ENCODE data around the gene KIAA0586.
"Not testable (repeated sequence)": the region's sequence is repeated elsewhere in the genome, so short reads cannot be mapped to it uniquely, and the experiment has no call there.

KIAA0586 gene

DNA sequence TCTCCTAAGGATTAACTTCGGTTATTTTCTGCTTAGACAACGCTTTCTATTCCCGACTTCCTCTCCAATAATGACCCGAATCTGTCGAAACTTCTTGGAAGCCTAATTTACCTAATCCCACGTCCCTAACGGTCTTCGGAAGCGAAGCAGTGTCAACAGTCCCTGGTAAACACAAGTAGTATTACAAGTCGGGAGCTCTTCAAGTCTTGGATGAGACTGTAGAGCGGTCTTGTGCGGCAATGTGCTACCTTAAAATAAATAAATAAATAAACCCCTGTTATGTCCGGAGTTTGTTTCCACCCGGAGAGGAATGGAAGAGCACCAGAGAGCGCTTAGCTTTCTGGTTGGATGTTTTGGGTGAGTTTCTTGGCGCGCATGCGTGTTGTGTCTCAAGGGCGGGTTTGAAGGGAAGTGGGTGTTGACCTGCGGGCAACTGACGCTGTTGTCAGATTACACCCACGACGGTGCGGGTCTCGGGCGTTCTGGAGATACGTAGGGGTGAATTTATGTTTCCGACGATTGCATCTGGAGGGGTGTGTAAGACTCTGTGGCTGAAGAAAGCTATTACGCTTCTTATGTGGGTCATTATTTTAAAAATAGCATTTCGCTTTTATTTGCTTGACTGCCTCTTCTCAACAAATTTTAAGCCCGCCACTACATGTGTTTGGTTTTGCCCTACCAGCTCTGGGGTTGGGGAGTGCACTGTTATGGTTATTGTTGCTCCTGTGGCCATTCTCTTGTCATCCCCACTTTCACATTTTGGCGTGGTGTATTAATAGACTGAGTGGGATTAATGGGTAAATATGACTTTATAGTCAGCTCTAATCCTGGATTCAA is at the start of gene KIAA0586, which contains the start of gene TIMM9:
TSS of gene KIAA0586 (plus strand) at position 439 of the 837 bp plus-strand sequence. CDS start 546 bp downstream, outside the sequence.
TSS of gene TIMM9 (minus strand) at position 251 of the 837 bp plus-strand sequence. CDS start 15,586 bp downstream, outside the sequence.
- peak; percentile 94 to 97 for DNase-seq

DNA sequence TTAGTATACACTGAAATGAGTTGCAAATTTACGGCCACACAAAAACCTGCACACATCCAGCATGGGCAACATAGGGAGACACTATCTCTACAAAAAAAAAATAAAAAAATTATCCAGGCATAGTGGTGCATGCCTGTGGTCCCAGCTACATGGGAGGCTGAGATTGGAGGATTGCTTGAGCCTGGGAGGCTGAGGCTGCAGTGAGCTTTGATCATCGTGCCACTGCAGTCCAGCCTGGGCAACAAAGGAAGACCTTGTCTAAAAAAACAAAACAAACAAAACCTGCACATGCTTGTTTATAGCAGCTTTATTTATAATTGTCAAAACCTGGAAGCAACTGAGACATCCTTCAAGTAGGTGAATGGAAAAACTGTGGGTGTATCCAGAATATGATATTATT is 36.7 kb upstream of the KIAA0586 start:
- DNase-seq: no peak

DNA sequence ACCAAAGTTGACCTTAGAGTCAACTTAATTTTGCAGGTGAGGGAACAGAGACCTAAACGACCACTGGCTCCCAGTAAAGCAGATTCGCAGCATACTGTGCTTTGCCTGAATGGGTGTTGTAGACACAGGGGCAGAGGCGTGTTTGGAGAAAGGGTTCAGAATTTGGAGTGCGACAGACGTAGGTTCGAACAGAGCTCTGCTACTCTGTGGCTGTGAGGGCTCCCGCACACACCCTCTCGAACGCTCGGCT is 32.0 kb upstream of the KIAA0586 start:
- DNase-seq: no peak

DNA sequence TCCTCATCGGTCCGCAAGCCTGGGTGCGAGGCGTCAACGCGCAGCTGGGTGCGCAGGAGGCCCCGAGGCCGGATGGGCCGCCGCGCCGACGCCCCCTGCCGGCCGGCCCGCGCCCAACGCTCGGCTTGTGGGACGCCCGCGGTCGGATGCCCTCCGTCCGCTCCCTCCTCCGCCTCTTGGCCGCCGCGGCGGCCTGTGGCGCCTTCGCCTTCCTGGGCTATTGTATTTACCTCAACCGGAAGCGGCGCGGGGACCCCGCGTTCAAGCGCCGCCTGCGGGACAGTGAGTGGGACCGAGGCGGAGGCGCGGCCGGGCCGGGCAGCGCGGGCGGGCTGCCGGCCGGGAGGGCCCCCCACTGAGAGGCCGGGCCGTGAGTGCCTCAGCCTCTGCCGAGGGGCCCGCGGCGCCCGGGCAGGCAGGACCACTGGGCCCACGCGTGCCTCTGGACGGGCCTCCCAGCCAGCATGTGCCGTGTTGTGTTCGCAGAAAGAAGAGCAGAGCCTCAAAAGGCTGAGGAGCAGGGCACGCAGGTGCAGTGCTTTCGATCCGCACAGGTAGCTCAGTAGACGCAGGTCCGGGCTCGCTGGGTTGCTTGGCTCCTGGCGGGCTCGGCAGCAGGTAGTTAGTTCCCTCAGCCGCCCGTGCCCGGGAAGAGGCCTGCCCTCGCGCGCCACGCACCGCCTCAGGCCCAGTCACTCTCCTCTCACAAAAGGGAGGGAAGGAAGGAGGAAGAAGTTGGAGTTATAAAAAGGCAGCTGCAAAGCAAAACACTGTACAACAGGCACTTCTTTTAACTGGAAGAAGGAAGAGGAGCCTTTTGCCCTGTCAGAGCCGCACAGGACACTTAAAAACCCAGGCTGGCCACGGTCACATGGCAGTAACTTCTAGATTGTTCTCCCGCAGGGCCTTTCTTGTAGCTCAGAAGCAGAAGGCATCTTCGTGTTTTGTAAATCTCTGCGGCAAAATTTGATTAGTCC is 31.4 kb upstream of the KIAA0586 start, which contains the start of gene TOMM20L:
TSS of gene TOMM20L (plus strand) at position 119 of the 977 bp plus-strand sequence. CDS start at position 147, 28 bp downstream.
- DNase-seq: peak; percentile 64 to 67

- no peak for DNase-seq
Measured at GRCh38 chr14:58397156-58397555, 30.4 kb upstream of the KIAA0586 start.

- no peak for DNase-seq
Measured at GRCh38 chr14:58398495-58398894, 29.0 kb upstream of the KIAA0586 start.

DNA sequence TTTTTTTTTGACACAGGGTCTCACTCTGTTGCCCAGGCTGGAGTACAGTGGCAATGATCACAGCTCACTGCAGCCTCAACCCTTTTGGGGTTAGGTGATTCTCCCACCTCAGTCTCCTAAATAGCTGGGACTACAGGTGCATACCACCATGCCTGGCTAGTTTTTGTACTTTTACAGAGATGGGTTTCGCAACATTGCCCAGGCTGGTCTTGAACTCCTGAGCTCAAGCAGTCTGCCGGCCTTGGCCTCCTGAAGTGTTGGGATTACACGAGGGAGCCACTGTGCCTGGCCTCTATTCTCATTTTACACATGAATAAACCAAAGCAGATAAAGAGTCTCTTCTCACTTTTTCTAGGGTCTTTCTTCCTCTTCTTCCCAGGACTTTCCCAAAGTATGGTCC is 28.6 kb upstream of the KIAA0586 start:
- no peak for DNase-seq

- DNase-seq: no peak
Measured at GRCh38 chr14:58401587-58401986, 25.9 kb upstream of the KIAA0586 start.

DNA sequence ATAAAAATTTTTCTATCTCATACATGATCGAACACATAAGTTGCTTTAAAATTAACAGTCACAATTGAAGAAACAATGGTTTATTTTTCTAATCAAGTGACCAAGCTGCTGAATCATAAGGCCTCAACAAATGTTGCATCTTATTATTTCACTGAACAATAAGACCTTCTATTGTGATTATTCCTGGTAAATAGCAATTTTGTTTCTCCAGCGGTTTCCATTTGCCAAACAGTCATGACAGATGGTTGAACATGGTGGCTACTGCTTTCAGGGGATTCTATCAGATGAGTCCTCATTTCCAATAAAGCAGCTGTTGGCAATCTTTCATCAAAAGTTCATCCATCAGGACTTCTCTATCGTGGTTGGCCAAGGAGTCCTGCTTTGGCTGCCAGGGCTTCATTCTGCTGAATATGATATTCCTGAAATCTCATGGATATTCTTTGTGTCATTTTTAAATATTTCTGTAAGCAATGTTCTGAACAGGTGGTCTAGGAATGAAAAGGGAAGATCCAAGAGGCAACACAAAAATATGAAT is 18.8 kb upstream of the KIAA0586 start:
- DNase-seq: no peak

- DNase-seq: no peak
Measured at GRCh38 chr14:58414845-58415244, 12.7 kb upstream of the KIAA0586 start.

- no peak for DNase-seq
Measured at GRCh38 chr14:58415636-58416547, 11.6 kb upstream of the KIAA0586 start.

- not testable (repeated sequence) for DNase-seq
Measured at GRCh38 chr14:58416934-58417333, 10.6 kb upstream of the KIAA0586 start.

- DNase-seq: peak; percentile 53 to 60
Measured at GRCh38 chr14:58426670-58427280, 744 bp upstream of the KIAA0586 start.

GRCh38 chr14:58428118-58428683 is 682 bp downstream of the KIAA0586 start:
- DNase-seq: no peak

DNA sequence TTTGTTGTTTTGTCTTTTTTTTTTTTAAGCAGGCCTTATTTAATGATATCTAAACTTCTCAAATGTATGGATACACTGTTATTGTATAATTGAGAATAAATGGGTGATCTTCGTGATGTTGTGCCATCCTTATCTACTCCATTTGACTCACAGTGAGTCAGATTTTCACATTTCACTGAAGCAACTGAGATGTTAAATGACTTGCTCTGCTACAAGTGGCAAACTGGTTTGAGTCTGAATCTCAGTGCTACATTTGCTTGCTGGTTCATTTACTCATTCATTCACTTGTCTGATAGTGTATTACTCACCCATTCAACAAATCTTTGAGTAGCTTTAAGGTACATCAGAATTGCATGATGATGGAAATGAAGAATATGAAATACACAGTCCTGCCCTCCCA is 2.6 kb downstream of the KIAA0586 start:
- DNase-seq: no peak

- no peak for DNase-seq
Measured at GRCh38 chr14:58439476-58439875, 12.0 kb downstream of the KIAA0586 start.

DNA sequence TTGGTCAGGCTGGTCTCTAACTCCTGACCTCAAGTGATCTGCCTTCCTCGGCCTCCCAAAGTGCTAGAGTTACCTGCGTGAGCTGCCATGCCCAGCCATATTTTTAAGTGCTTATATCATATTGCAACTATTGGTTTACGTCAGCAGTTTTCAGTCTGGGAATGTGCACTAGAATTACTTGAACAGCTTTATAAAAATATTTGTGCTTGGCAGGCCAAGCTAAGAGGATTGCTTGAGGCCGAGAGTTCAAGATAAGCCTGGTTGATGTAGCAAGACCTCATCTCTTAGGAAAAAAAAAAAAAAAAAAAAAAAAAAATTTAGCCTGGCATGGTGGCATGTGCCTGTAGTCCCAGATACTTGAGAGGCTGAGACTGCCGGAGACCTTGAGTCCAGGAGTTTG is 17.1 kb downstream of the KIAA0586 start:
- DNase-seq: no peak

DNA sequence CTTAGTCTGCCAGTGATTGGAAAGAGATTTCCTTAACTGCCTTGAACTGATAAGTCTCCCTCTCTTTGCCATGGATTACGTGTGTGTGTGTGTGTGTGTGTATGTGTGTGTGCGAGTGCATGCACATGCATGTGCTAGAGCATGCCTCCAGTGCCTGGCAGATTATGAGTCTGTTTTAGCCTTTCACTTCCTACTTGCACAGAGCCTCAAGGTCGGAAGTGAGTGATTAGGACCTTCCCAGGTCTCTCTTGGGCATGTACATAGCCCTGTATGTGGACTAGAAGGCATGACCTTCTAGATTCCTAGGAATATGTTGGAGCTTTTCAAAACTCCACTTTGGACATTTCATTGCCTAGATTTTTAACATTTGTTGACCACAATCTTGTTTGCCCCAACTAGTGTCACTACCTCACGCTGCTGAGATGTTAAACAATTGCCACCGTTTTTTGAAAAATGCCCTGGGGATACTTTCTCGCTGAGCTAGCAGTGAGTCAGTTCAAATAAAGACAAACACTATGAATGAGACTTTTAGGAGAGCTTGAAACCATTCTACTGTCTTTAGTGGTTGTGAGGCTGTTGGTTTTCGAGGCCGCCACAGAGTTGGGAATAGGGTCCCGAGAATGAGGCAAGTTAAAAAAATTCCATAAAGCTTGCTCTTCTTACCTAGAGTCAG is 28.2 kb downstream of the KIAA0586 start:
- DNase-seq: no peak

DNA sequence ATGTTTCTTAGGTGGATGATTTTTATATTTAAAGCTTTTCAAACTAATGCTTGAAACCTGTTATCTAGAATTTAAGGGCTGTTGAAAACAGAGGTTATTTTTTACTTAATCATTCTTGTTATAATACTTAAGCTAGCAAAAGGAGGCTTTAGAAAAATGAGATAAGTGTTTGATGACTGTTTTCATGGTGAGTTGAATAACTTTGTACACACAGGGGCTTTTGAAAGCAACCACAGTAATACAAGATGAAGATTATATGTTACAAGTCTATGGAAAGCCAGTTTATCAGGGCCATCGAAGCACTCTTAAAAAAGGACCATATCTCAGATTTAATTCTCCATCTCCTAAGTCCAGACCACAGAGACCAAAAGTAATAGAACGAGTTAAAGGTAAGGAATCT is 33.3 kb downstream of the KIAA0586 start:
- no peak for DNase-seq

DNA sequence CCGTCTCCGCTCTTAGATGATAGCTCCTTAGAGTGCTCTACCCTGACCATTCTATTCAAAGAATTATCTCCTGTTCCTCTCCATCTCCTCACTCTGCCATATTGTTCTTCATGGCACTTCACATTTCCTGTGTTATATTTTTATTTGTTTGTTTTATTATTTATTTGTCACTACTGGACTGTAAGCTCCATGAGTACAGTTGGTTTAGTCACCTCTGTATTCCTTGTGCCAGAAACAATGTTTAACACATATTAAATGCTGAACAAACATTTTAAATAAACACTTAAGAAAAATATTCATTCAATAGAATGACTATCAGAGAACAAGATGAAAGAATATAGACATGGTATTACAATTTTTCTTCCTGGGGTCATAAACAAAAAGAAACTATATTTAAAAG is 35.6 kb downstream of the KIAA0586 start:
- DNase-seq: no peak

DNA sequence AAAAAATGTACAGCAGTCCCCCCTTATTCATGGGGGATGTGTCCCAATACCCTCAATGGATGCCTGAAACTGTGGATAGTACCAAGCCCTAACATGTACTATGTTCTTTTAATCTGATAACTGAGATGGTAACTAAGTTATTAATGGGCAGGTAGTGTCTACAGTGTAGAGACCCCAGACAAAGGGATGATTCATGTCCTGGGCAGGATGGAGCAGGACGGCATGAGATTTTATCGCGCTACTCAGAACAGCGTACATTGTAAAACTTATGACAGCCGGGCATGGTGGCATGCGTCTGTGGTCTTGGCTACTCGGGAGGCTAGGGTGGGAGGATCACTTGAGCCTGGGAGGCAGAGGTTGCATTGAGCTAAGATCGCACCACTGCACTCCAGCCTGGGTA is 37.1 kb downstream of the KIAA0586 start:
- no peak for DNase-seq

Data from activated CD4-positive, alpha-beta T cell treated with anti-CD3 and anti-CD28 coated beads for 4 hours (primary cell).